ENCODE measurements around the gene WFS1.

DNA sequence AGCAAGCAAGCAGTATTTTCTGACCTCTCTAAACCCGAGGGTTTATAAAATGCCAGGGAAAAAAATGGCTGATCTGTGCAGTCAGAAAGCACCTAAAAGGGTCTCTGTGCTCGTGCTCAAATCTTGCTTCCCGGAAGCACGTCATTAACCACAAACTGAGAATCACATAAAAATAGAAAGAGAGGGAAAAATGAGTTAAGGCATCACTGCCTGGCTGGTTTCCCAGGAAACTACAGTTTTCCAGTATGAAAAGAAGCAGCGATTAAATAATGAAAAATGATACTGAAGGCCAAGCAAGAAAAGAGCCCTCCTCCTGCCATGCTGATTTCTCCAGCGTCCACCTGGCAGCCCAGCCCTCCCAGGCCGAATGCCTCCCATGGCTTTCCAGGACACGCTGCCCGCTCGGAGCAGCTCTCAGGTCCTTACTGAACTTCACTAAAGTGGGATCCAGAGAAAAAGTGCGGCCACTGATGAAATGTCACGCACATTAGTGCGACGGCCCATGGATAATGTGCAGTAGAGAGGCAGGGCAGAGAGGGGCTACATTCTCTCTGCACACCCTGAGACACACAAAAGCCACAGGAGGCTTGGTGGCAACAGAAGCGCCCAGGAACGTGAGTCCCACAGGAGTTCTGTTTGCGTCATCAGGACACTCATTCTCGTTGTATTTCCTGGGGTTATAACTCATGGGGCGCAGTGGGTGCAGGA lies 80.4 kb downstream of the WFS1 start:
- TF ChIP-seq, protein P1, sequence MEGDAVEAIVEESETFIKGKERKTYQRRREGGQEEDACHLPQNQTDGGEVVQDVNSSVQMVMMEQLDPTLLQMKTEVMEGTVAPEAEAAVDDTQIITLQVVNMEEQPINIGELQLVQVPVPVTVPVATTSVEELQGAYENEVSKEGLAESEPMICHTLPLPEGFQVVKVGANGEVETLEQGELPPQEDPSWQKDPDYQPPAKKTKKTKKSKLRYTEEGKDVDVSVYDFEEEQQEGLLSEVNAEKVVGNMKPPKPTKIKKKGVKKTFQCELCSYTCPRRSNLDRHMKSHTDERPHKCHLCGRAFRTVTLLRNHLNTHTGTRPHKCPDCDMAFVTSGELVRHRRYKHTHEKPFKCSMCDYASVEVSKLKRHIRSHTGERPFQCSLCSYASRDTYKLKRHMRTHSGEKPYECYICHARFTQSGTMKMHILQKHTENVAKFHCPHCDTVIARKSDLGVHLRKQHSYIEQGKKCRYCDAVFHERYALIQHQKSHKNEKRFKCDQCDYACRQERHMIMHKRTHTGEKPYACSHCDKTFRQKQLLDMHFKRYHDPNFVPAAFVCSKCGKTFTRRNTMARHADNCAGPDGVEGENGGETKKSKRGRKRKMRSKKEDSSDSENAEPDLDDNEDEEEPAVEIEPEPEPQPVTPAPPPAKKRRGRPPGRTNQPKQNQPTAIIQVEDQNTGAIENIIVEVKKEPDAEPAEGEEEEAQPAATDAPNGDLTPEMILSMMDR (IDR thresholded peaks at IDR 0.05; ENCODE audit: insufficient read depth, low read length, poor library complexity, severe bottlenecking) = no peak
- no peak for TF ChIP-seq EZH2phosphoT487 (conservative IDR thresholded peaks at IDR 0.05; ENCODE audit: low read length)
